Cerebellar cortex (tissue), 1 donor: Measurements from ENCODE around the gene MAP3K7CL.

Source experiments
- DNase-seq: peaks from one replicate; pipeline ENCODE4 v3.0.0-alpha.2; 2015; ENCODE audit warnings: low spot score

MAP3K7CL gene

GRCh38 chr21:29130270-29130969 is at the start of gene MAP3K7CL:
TSS of gene MAP3K7CL (plus strand) at chr21:29130644. CDS start at chr21:29133345, 2,701 bp downstream.
- DNase-seq: no peak

- no peak for DNase-seq
Observed at GRCh38 chr21:29082046-29082815, 48.2 kb upstream of the MAP3K7CL start.

GRCh38 chr21:29083306-29083705 is 47.1 kb upstream of the MAP3K7CL start:
- DNase-seq: no peak

- DNase-seq: no peak
Observed at GRCh38 chr21:29084372-29084771, 46.1 kb upstream of the MAP3K7CL start.

GRCh38 chr21:29085106-29085752 is 45.2 kb upstream of the MAP3K7CL start:
- DNase-seq: peak; percentile 31

GRCh38 chr21:29091033-29091432 is 39.4 kb upstream of the MAP3K7CL start:
- no peak for DNase-seq

- no peak for DNase-seq
Observed at GRCh38 chr21:29092102-29092959, 38.1 kb upstream of the MAP3K7CL start.

GRCh38 chr21:29096218-29097015 is 34.0 kb upstream of the MAP3K7CL start:
- DNase-seq: no peak

GRCh38 chr21:29098156-29098555 is 32.3 kb upstream of the MAP3K7CL start:
- no peak for DNase-seq

GRCh38 chr21:29102791-29103257 is 27.6 kb upstream of the MAP3K7CL start:
- no peak for DNase-seq

GRCh38 chr21:29104239-29104708 is 26.2 kb upstream of the MAP3K7CL start:
- no peak for DNase-seq

GRCh38 chr21:29105218-29105617 is 25.2 kb upstream of the MAP3K7CL start:
- no peak for DNase-seq

- DNase-seq: no peak
Observed at GRCh38 chr21:29114765-29115500, 15.5 kb upstream of the MAP3K7CL start.

GRCh38 chr21:29115899-29116298 is 14.5 kb upstream of the MAP3K7CL start:
- DNase-seq: no peak

GRCh38 chr21:29117372-29117955 is 13.0 kb upstream of the MAP3K7CL start:
- DNase-seq: no peak

GRCh38 chr21:29121759-29122158 is 8.7 kb upstream of the MAP3K7CL start:
- DNase-seq: no peak

GRCh38 chr21:29124645-29125044 is 5.8 kb upstream of the MAP3K7CL start:
- DNase-seq: no peak

GRCh38 chr21:29125191-29125590 is 5.3 kb upstream of the MAP3K7CL start:
- no peak for DNase-seq

- no peak for DNase-seq
Observed at GRCh38 chr21:29125979-29126378, 4.5 kb upstream of the MAP3K7CL start.

- no peak for DNase-seq
Observed at GRCh38 chr21:29133241-29133640, 2.8 kb downstream of the MAP3K7CL start.
